Keratinocyte (primary cell): ENCODE results near the gene PEAK3. TPM values are rescaled to one million over a fixed set of nuclear protein-coding genes. Genes with fewer than 3 reads are reported as not detected.

Source experiments
- DNase-seq: peaks from one replicate; pipeline ENCODE4 v3.0.0-alpha.2; 2011; ENCODE audit warnings: low read depth, missing footprints, low spot score
- FAIRE-seq: peaks from 2 replicates; lab custom pipeline; 2011; peaks lifted over from hg19 to GRCh38; lab: Jason Lieb, UNC
- H2AFZ ChIP-seq: 2 replicates; pipeline ENCODE4 v1.6.0; 2012; ENCODE audit warnings: low read length, control low read depth, inconsistent platforms; ENCODE audit not compliant: control insufficient read depth
- H3K27ac ChIP-seq: 2 replicates; pipeline ENCODE4 v1.5.1; 2011; ENCODE audit warnings: low read length; ENCODE audit not compliant: control insufficient read depth, insufficient read depth
- H3K27me3 ChIP-seq: 3 replicates; pipeline ENCODE4 v1.6.0; 2011; ENCODE audit warnings: low read length; ENCODE audit not compliant: control insufficient read depth, insufficient read depth; ENCODE audit errors: extremely low read depth
- H3K36me3 ChIP-seq, 2 experiments: 2 replicates in 1 of 2; 3 replicates in 1 of 2; pipeline ENCODE4 v1.5.1; 2011; ENCODE audit warnings: low read length in 2 of 2, mild to moderate bottlenecking in 1 of 2; ENCODE audit not compliant: control insufficient read depth in 2 of 2, insufficient read depth in 2 of 2; ENCODE audit errors: extremely low read depth in 1 of 2
- H3K4me1 ChIP-seq: 3 replicates; pipeline ENCODE4 v1.5.1; 2011; ENCODE audit warnings: low read length; ENCODE audit not compliant: control insufficient read depth, insufficient read depth; ENCODE audit errors: extremely low read depth
- H3K4me2 ChIP-seq: 3 replicates; pipeline ENCODE4 v1.6.0; 2011; ENCODE audit warnings: low read depth, low read length; ENCODE audit not compliant: control insufficient read depth, insufficient read depth; ENCODE audit errors: extremely low read depth
- H3K4me3 ChIP-seq, 3 experiments: fragments of 200-600 bp in 1 of 3; sonication (generic) in 1 of 3; 2 replicates in 2 of 3; 3 replicates in 1 of 3; pipeline ENCODE4 v1.5.1; 2011 to 2016; ENCODE audit warnings: low read length in 3 of 3, mild to moderate bottlenecking in 3 of 3, control low read depth in 2 of 3, inconsistent platforms in 1 of 3, low read depth in 1 of 3, mixed read lengths in 1 of 3, mixed run types in 1 of 3, moderate library complexity in 1 of 3; ENCODE audit not compliant: control insufficient read depth in 2 of 3, insufficient read depth in 2 of 3; ENCODE audit errors: extremely low read depth in 1 of 3
- H3K79me2 ChIP-seq: 2 replicates; pipeline ENCODE4 v1.6.0; 2012; ENCODE audit warnings: low read length; ENCODE audit not compliant: control insufficient read depth, insufficient read depth
- H3K9ac ChIP-seq: 3 replicates; pipeline ENCODE4 v1.6.0; 2011; ENCODE audit warnings: low read length; ENCODE audit not compliant: control insufficient read depth, insufficient read depth; ENCODE audit errors: extremely low read depth
- H3K9me1 ChIP-seq: 3 replicates; pipeline ENCODE4 v1.6.0; 2011; ENCODE audit warnings: low read length; ENCODE audit not compliant: control insufficient read depth, insufficient read depth; ENCODE audit errors: extremely low read depth
- H3K9me3 ChIP-seq: 2 replicates; pipeline ENCODE4 v1.5.1; 2012; ENCODE audit warnings: low read depth, low read length; ENCODE audit not compliant: control insufficient read depth
- H4K20me1 ChIP-seq: 3 replicates; pipeline ENCODE4 v1.6.0; 2011; ENCODE audit warnings: low read length; ENCODE audit not compliant: control insufficient read depth, insufficient read depth; ENCODE audit errors: extremely low read depth
- EZH2 ChIP-seq: IDR thresholded peaks from one replicate; pipeline ENCODE4 v1.6.1; 2012; ENCODE audit warnings: inconsistent platforms, mild to moderate bottlenecking, low read length, moderate library complexity
- dilution Hi-C: fragments of 300-500 bp; cut with MboI; formaldehyde crosslinking; loops from one replicate; pipeline ENCODE4 v1.7.0; 2020; ENCODE audit warnings: low sequenced_read_pairs; ENCODE audit not compliant: extremely low pct_ligation_motif_present
- polyA plus RNA-seq, 5 experiments: library from polyadenylated mRNA; depleted of rRNA in 3 of 5; stranded (reverse) in 3 of 5; stranded (forward) in 1 of 5; unstranded in 1 of 5; fragments of >200 nt; gene quantifications; 1 replicate in 1 of 5; 2 replicates in 3 of 5; 3 replicates in 1 of 5; pipeline versions ENCODE4 v1.2.1 to v1.2.3, GENCODE V29; 2011 to 2012; ENCODE audit warnings: missing spikeins in 2 of 5, low read depth in 1 of 5, low replicate concordance in 1 of 5
- TF ChIP-seq, protein P1 (sequence below), 3 experiments: IDR thresholded peaks in 1 of 3; conservative IDR thresholded peaks in 1 of 3; optimal IDR thresholded peaks in 1 of 3; 2 replicates in 2 of 3; 3 replicates in 1 of 3; pipeline versions ENCODE3 to v1.5.1; 2011; ENCODE audit warnings: low read length in 3 of 3, mild to moderate bottlenecking in 3 of 3, moderate library complexity in 2 of 3, control low read depth in 1 of 3, inconsistent platforms in 1 of 3; ENCODE audit not compliant: insufficient read depth in 2 of 3; ENCODE audit errors: extremely low read depth in 1 of 3

PEAK3 gene
- polyA plus RNA-seq, 1 donor (not counting 4 experiments of a cell fraction or from before 2014, with no cell fraction given) = not detected

- DNase-seq (no peak), FAIRE-seq (no peak)
- no peaks in the 10 kb centered on the region for H3K27me3 ChIP-seq
- no peaks in the 10 kb centered on the region for H3K9me3 ChIP-seq
- H3K4me3 ChIP-seq = no peak overlapping the region
- peaks cover 40% of the 10 kb centered on the region for H4K20me1 ChIP-seq
- no peak overlapping the region for H2AFZ ChIP-seq
- H3K36me3 ChIP-seq = peaks cover 27 to 34% of the 10 kb centered on the region in 2 experiments
- no peak overlapping the region for H3K4me2 ChIP-seq
- H3K4me1 ChIP-seq = peaks cover 36% of the 10 kb centered on the region
- H3K9ac ChIP-seq = no peak overlapping the region
- no peak overlapping the region for H3K27ac ChIP-seq
- peaks cover 67% of the 10 kb centered on the region for H3K79me2 ChIP-seq
- peaks cover 5% of the 10 kb centered on the region for H3K9me1 ChIP-seq
- TF ChIP-seq EZH2 = no peak
- TF ChIP-seq, protein P1, sequence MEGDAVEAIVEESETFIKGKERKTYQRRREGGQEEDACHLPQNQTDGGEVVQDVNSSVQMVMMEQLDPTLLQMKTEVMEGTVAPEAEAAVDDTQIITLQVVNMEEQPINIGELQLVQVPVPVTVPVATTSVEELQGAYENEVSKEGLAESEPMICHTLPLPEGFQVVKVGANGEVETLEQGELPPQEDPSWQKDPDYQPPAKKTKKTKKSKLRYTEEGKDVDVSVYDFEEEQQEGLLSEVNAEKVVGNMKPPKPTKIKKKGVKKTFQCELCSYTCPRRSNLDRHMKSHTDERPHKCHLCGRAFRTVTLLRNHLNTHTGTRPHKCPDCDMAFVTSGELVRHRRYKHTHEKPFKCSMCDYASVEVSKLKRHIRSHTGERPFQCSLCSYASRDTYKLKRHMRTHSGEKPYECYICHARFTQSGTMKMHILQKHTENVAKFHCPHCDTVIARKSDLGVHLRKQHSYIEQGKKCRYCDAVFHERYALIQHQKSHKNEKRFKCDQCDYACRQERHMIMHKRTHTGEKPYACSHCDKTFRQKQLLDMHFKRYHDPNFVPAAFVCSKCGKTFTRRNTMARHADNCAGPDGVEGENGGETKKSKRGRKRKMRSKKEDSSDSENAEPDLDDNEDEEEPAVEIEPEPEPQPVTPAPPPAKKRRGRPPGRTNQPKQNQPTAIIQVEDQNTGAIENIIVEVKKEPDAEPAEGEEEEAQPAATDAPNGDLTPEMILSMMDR (optimal IDR thresholded peaks at IDR 0.05 in 1 of 3, IDR thresholded peaks at IDR 0.05 in 1 of 3, conservative IDR thresholded peaks at IDR 0.05 in 1 of 3; ENCODE audit: extremely low read depth in 1 of 3, insufficient read depth in 2 of 3, low read length in 3 of 3) = no peak
- dilution Hi-C loops = no loop called here
Measured at GRCh38 chr19:2242816-2243215, 39.2 kb downstream of the PEAK3 start.

DNA sequence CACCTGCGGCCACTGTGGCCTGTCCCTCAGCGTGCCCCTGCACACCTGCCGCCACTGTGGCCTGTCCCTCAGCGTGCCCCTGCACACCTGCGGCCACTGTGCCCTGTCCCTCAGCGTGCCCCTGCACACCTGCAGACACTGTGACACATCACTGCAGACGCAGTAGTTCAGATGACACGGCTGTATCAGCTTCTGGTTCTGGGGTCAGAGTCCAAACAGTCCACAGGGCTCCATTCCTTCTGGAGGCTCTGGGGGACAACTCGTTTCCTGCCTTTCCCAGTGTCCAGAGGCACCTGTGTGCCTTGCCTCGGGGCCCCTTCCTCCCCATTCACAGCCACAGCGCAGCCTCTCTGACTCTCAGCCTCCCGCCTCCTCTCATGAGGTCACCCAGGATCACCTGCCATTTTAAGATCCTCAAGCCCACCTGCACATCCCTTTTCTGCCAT is 39.9 kb downstream of the PEAK3 start:
- Histone ChIP-seq H3K36me3 (peaks cover 30% of the 10 kb centered on the region in 2 experiments), H3K9ac (no peak overlapping the region), H2AFZ (no peak overlapping the region), H3K79me2 (peaks cover 74% of the 10 kb centered on the region), H4K20me1 (peaks cover 38% of the 10 kb centered on the region), H3K27me3 (no peaks in the 10 kb centered on the region), H3K9me1 (peaks cover 7% of the 10 kb centered on the region), H3K27ac (no peak overlapping the region), H3K4me2 (no peak overlapping the region), H3K4me3 (no peak overlapping the region), H3K4me1 (peaks cover 41% of the 10 kb centered on the region), H3K9me3 (no peaks in the 10 kb centered on the region)
- dilution Hi-C loops = no loop called here
- FAIRE-seq = no peak
- TF ChIP-seq, protein P1 (optimal IDR thresholded peaks at IDR 0.05 in 1 of 3, IDR thresholded peaks at IDR 0.05 in 1 of 3, conservative IDR thresholded peaks at IDR 0.05 in 1 of 3; ENCODE audit: extremely low read depth in 1 of 3, insufficient read depth in 2 of 3, low read length in 3 of 3) = no peak
- no peak for TF ChIP-seq EZH2
- no peak for DNase-seq
